Ovary (tissue), 3 donors: ENCODE measurements around the gene SIX4.

Source experiments
- CTCF ChIP-seq, 3 donors: fragments of 450-650 bp in 2 of 3; fragments of 200-600 bp in 1 of 3; IDR thresholded peaks; one replicate each; pipeline versions ENCODE4 v1.5.1 to v1.8.0; 2016 to 2022; ENCODE audit warnings: antibody characterized with exemption in 3 of 3, mild to moderate bottlenecking in 1 of 3
- EP300 ChIP-seq: sonication (generic); formaldehyde crosslinking; IDR thresholded peaks from one replicate; pipeline ENCODE4 v1.6.1; 2017; ENCODE audit warnings: antibody characterized with exemption
- POLR2A ChIP-seq: fragments of 450-650 bp; IDR thresholded peaks from one replicate; pipeline ENCODE4 v1.6.1; 2017; ENCODE audit warnings: antibody characterized with exemption, mild to moderate bottlenecking, moderate library complexity
- donor health status: DM: no; HTN: no; CAD: no.

GRCh38 chr14:60684203-60684602 is 39.9 kb downstream of the SIX4 start:
- no peak for TF ChIP-seq CTCF (IDR thresholded peaks at IDR 0.05)
- TF ChIP-seq POLR2A: no peak
- TF ChIP-seq EP300: no peak
